ENCODE results near the gene RGL1.

DNA sequence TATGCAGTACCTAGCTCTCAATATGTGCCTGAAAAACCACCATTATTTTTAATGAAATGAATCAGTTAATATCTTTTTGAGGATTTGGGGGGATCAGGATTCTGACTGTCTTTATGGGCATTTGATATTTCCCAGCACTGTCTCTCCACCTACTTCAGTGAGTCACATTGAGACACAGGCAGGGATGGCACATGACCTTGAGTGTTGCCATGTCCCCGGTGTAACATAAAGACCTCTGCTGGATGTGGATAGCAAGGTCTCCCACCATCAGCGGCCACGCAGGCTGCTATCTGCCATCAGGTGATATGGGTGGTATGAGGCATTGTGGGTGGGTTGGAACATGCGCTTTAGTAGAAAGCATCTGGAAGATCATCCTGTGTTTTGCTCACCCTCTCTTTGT, 103.2 kb downstream of the RGL1 start:
- TF ChIP-seq, protein P1, sequence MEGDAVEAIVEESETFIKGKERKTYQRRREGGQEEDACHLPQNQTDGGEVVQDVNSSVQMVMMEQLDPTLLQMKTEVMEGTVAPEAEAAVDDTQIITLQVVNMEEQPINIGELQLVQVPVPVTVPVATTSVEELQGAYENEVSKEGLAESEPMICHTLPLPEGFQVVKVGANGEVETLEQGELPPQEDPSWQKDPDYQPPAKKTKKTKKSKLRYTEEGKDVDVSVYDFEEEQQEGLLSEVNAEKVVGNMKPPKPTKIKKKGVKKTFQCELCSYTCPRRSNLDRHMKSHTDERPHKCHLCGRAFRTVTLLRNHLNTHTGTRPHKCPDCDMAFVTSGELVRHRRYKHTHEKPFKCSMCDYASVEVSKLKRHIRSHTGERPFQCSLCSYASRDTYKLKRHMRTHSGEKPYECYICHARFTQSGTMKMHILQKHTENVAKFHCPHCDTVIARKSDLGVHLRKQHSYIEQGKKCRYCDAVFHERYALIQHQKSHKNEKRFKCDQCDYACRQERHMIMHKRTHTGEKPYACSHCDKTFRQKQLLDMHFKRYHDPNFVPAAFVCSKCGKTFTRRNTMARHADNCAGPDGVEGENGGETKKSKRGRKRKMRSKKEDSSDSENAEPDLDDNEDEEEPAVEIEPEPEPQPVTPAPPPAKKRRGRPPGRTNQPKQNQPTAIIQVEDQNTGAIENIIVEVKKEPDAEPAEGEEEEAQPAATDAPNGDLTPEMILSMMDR (IDR thresholded peaks at IDR 0.05) = no peak
- no peak for TF ChIP-seq EZH2 (IDR thresholded peaks at IDR 0.05)
